ENCODE results near the gene STXBP2. TPM values are rescaled to one million over a fixed set of nuclear protein-coding genes. Genes with fewer than 3 reads are reported as not detected.
"Not testable (repeated sequence)": the region's sequence is repeated elsewhere in the genome, so short reads cannot be mapped to it uniquely, and the experiment has no call there.

Gene STXBP2
- polyA plus RNA-seq, 10 donors = 2.1 to 7.9 (median 6.0) TPM

GRCh38 chr19:7632340-7633203 lies 4.3 kb upstream of the STXBP2 start:
- no peak for DNase-seq

DNA sequence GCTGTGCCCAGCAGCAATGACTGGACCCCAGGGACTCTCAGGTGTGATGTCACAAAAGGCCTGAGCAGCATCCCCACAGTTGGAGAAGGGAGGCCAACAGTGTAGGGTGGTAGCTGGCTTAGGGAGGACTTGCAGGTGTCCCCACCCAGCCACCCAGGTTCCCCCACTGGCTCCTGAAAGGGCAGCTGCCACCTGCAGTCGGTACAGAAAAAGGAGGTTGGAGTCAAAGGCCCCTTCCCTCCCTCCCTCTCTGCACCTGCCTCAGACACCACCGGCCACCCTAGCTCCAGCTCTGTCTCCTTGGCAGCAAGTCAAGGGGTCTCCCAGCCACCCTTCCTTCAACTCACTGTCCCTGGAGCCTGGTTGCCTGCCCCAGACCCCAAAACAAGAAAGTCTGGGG lies 3.2 kb upstream of the STXBP2 start, which contains the start of gene PCP2:
PCP2 (minus strand) TSS at position 22 of the 400 bp plus-strand sequence. CDS start 262 bp downstream, outside the sequence.
- DNase-seq = no peak

DNA sequence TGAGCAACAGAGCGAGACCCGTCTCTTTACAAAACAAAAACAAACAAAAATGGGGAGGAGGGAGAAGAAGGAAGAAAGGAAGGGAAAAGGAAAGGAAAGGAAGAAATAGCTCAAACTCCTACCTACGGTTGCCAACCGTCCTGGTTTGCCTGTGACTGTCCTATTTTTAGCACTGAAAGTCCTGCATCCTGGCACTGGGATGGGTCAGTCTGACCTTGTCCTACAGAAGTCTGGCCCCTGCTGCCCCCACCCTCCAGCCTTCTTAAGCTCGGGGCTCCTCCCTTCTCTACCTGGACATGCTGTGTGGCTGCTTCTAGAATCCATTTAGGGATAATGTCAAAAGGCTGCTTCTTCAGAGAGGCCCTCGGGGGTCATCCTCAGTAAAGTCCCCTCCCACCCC lies 1.2 kb upstream of the STXBP2 start:
- no peak for DNase-seq

DNA sequence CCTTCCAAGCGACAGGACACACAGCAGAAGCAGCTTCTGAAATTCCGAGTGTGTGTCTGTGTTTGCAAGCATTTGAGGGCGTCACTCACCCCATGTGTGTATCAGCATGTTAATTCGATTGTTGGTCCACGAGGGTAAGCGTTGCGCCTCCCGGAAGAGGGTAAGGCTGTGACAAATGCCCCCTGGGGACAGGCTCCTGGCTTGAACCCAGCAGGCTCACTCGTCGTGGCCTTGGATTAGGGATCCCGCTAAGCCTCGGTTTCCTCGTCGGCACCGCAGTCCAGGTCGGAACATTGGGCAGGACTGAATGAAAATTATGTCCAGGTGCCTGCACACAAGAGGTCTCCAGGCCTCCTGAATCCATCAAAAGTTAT lies 606 bp upstream of the STXBP2 start:
- no peak for DNase-seq

DNA sequence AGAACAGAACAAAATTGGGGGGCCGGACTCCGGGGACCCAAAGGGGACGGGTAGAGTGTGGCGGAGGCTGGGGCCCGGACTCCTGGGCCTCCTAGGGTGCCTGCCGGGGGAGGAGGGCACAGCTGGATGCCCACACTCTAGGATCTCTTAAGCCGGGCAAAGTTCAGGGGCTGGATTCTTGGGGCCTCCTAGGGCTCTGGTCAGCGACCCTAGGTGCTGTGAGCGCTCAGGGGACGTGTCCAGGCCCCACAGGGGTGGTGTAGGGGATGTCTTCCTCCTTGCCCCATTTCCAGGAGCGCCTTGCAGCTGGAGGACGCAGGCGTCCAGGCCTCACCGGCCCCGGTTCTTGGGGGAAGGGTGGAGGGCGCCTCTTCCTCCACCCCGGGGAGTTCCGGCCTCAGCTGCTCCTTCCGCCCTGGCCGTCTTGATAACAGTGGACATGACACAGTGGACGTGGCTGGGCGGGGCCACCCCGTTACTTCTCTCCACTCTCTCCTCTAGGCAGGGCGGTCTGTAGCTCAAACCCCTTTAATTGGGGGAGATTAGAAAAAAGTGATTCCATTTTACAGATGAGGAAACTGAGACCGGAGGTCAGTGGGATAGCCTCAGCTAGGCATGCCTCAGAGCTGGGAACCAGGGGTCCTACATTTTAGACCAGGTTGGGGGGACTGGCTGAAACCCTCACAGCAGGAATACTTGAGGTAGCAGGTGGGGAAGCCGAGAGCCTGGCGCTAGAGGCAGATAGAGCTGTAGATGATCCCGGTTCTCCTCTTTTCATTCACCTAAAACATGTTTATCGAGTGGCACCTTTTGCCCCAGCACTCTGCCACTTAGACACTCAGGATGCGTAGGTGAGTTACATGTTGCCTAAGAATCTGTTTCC lies 705 bp downstream of the STXBP2 start:
- DNase-seq = peak in 1 of 3 donors; percentile 36

GRCh38 chr19:7638802-7639465 lies 2.0 kb downstream of the STXBP2 start:
- DNase-seq = no peak

GRCh38 chr19:7639863-7640348 lies 3.0 kb downstream of the STXBP2 start:
- no peak for DNase-seq

- no peak for DNase-seq
Measured at GRCh38 chr19:7640803-7641202, 3.9 kb downstream of the STXBP2 start.

- DNase-seq = no peak
Measured at GRCh38 chr19:7641290-7642276, 4.7 kb downstream of the STXBP2 start.

DNA sequence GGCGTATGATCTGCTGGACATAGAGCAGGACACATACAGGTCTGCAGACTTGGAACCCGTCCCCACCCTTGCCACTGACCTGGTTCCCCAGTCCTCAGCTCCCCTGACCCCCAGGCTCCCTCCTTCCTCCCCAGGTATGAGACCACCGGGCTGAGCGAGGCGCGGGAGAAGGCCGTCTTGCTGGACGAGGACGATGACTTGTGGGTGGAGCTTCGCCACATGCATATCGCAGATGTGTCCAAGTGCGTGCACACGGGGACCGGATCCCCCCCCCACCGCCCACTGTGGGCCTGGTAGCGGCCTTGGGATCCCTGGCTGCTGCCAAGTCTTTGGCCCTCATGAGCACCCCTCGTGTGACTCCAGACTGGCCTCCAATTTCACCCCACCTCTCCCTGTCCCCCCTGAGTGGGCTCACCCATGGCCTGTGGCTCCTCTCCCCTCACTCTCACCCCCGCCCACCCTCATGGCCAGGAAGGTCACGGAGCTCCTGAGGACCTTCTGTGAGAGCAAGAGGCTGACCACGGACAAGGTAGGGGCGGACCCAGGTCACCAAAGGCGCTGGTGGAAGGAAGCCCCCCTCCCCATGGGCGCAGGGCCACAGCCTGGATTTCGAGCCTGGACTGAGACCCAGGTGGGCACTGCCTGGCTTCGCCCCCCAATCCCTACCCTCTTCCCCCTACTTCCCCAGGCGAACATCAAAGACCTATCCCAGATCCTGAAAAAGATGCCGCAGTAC lies 5.6 kb downstream of the STXBP2 start:
- DNase-seq = no peak

DNA sequence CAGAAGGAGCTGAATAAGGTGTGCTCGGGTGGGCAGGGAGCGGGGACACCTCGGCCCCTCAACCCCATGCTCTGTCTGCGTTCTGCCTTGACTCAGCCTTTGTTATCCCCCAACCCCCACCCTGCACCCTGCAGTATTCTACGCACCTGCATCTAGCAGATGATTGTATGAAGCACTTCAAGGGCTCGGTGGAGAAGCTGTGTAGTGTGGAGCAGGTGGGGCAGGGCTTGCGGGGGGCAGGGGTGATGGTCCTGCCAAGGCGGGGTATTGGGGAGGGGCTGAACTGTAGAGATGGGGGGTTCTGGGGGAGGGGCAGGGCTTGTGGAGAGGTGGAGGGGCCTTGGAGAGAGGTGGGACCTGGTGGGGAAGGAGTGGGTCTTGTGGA lies 6.1 kb downstream of the STXBP2 start:
- no peak for DNase-seq

DNA sequence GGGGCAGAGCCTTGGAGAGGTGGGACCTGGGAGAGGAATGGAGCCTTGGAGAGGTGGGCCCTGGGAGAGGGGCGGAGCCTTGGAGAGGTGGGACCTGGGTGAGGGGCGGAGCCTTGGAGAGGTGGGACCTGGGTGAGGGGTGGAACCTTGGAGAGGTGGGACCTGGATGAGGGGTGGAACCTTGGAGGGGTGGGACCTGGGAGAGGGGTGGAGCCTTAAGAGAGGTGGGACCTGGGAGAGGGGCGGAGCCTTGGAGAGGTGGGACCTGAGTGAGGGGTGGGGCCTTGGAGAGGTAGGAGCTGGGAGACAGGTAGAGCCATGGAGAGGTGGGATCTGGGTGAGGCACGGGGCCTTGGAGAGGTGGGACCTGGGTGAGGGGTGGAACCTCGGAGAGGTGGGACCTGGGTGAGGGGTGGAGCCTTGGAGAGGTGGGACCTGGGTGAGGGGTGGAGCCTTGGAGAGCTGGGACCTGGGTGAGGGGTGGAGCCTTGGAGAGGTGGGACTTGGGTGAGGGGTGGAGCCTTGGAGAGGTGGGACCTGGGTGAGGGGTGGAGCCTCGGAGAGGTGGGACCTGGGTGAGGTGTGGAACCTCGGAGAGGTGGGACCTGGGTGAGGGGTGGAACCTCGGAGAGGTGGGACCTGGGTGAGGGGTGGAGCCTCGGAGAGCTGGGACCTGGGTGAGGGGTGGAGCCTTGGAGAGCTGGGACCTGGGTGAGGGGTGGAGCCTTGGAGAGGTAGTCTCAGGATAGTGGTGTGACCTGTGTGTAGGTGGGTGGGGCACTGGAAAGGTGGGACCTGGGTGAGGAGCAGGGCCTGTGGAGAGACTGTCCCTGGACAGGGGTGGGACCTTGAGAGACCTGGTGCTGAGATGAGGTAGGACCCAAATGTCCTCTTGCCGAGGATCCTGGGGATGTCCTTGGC lies 7.0 kb downstream of the STXBP2 start:
- DNase-seq = not testable (repeated sequence)

GRCh38 chr19:7644550-7644877 lies 7.6 kb downstream of the STXBP2 start:
- DNase-seq = no peak

- DNase-seq = no peak
Measured at GRCh38 chr19:7645163-7645562, 8.3 kb downstream of the STXBP2 start.

GRCh38 chr19:7645656-7646425 lies 8.9 kb downstream of the STXBP2 start:
- no peak for DNase-seq

DNA sequence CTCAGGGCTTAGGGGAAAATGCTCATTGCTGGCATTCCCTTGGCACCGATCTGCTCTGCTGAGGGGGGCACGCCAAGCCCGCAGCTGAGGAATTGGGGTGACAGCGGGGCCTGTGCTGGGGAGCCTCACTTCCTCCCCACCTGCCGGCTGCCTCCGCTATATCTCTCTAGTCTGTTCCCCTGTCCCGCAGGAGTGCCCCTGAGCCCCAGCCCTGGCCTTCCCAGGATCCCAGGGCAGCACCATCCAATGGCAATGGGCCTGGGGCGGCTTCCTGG lies 9.5 kb downstream of the STXBP2 start:
- no peak for DNase-seq

DNA sequence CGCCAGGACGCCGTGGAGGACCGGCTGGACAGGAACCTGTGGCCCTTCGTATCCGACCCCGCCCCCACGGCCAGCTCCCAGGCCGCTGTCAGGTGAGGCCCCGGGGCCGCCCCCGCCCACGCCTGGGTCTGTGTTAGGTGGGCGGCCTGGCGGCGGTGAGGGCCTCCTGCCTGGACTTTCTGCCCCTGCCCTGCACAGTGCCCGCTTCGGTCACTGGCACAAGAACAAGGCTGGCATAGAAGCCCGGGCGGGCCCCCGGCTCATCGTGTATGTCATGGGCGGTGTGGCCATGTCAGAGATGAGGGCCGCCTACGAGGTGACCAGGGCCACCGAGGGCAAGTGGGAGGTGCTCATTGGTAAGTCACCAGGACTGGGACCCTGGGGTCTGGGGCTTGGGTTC lies 10.2 kb downstream of the STXBP2 start:
- DNase-seq = no peak

GRCh38 chr19:7648265-7649014 lies 11.5 kb downstream of the STXBP2 start:
- no peak for DNase-seq

Data from muscle of back (tissue), 11 donors.